Coronary artery (tissue), 2 donors: ENCODE data around the gene HAPLN2.
A peak's percentile ranks its signal among the peaks of the same experiment; 100 is the strongest.
"Not testable (repeated sequence)": the region's sequence is repeated elsewhere in the genome, so short reads cannot be mapped to it uniquely, and the experiment has no call there.

Source experiments
- DNase-seq: peaks from one replicate; pipeline ENCODE4 v3.0.0-alpha.2; 2017; ENCODE audit warnings: low spot score
- H3K27ac ChIP-seq, 2 donors: fragments of 200-600 bp; sonication (generic); one replicate each; pipeline ENCODE4 v1.5.1; 2016 to 2019
- H3K4me3 ChIP-seq: fragments of 200-600 bp; sonication (generic); 2 replicates; pipeline ENCODE4 v1.5.1; 2016; ENCODE audit warnings: mild to moderate bottlenecking, moderate library complexity
- TF ChIP-seq, protein P1 (sequence below): fragments of 200-600 bp; sonication (generic); IDR thresholded peaks from one replicate; pipeline ENCODE4 v1.5.1; 2019; ENCODE audit warnings: antibody characterized with exemption

Gene HAPLN2

DNA sequence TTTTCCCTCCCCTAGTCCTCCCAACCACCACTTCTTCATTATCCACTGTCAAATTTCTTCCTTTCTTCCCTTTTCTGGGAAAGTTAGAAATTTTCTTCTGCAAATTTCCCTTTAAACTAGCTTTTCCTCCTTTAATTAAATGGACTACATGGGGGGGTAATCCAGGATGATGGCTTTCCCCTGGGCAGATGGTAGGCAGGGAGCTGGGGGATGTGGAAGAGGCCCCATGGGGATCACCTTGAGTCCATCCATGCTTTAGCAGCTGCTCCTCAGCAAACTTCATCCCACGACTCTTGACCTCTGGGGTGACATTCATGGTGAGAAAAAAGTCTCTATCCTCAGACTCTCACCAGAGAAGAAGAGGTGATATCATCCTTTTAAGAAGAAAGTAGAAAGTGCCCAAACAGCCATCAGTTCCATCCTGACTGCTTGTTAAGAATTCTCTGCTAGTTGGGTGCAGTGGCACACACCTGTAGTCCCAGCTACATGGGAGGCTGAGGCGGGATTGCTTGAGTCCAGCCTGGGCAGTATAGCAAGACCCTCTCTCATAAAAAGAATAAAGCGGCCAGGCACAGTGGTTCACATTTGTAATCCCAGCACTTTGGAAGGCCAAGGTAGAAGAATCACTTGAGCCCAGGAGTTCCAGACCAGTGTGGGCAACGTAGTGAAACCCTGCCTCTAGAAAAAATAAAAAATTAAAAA, 20.3 kb upstream of the HAPLN2 start:
- no peak for DNase-seq
- no peak overlapping the region for H3K27ac ChIP-seq
- no peak overlapping the region for H3K4me3 ChIP-seq
- TF ChIP-seq, protein P1, sequence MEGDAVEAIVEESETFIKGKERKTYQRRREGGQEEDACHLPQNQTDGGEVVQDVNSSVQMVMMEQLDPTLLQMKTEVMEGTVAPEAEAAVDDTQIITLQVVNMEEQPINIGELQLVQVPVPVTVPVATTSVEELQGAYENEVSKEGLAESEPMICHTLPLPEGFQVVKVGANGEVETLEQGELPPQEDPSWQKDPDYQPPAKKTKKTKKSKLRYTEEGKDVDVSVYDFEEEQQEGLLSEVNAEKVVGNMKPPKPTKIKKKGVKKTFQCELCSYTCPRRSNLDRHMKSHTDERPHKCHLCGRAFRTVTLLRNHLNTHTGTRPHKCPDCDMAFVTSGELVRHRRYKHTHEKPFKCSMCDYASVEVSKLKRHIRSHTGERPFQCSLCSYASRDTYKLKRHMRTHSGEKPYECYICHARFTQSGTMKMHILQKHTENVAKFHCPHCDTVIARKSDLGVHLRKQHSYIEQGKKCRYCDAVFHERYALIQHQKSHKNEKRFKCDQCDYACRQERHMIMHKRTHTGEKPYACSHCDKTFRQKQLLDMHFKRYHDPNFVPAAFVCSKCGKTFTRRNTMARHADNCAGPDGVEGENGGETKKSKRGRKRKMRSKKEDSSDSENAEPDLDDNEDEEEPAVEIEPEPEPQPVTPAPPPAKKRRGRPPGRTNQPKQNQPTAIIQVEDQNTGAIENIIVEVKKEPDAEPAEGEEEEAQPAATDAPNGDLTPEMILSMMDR, result no peak

DNA sequence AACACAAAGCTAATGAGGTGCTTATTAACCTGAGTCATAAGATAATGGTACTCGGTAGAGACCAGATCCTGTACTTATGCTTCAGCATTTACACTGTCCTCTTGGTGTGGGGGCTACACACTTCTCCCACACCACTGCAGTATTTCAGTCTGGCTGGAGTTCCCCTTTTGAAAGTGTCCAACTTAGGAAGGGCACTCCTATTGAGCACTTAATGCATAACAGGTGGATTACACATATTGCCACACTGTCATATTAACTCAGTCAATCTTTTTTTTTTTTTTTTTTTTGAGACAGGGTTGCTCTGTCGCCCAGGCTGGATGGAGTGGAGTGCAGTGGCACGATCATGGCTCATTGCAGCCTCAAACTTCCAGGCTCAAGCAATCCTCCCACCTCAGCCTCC, 19.4 kb upstream of the HAPLN2 start:
- DNase-seq, result no peak
- Histone ChIP-seq H3K4me3 (no peak overlapping the region), H3K27ac (no peak overlapping the region)
- TF ChIP-seq, protein P1, result no peak

DNA sequence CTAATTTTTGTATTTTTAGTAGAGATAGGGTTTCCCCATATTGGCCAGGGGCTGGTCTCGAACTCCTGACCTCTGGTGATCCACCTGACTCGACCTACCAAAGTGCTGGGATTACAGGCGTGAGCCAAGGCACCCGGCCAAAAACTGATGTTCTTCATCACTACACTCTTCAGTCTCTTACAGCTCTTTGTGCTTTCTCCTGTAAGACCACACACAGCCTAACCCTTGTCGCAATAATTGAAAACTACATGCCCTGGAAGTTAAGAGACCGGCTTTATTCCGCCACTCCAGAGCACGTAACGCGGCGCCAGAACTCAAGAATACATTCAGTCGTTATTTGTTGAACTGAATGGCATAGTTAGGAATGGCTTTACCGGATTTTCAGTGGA, 18.5 kb upstream of the HAPLN2 start:
- DNase-seq, result no peak
- Histone ChIP-seq H3K4me3 (peak overlapping the region; percentile 77), H3K27ac (peak overlapping the region in 1 of 2 donors; percentile 75)
- TF ChIP-seq, protein P1, result no peak

DNA sequence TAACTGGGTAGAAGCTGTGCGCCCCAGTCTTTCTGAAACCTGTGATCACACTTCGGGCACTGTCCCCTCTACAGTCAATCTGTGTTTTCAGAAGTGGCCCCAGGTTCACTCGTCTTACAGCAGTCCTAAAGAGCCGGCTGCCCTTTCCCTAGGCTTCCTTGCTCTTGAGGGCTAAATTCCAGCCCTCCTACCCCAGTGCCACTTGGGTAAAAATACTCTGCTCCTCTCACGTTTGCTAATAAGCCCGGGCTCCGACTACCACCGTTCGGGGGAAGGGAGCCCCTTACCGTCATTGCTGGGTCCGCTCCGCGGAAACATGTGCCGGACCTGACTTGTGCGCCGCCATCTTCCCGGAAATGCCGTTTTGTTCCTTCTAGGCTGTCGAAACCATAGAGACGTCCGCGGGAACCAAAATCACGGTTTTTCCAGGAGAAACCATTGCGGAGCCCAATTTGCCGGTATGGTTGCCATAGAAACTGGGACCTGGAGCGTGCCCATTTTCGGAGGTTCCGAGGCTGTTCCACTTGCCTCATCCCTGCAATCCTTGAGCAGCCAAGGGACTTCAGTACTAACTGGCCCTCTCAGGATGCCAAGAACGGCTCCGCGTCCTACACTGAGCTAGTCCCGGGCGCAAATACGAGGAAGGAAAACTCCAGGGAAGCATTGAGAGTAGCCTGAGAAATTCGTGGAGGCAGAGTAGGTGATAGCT, 17.9 kb upstream of the HAPLN2 start, which contains the start of gene GPATCH4:
Gene GPATCH4 (minus strand): TSS at position 358 of the 709 bp plus-strand sequence.
- Histone ChIP-seq H3K27ac (peak within 1 kb of the TSS; percentile 69 to 75), H3K4me3 (peak within 1 kb of the TSS; percentile 77)
- DNase-seq, result peak; percentile 91
- TF ChIP-seq, protein P1, result no peak

DNA sequence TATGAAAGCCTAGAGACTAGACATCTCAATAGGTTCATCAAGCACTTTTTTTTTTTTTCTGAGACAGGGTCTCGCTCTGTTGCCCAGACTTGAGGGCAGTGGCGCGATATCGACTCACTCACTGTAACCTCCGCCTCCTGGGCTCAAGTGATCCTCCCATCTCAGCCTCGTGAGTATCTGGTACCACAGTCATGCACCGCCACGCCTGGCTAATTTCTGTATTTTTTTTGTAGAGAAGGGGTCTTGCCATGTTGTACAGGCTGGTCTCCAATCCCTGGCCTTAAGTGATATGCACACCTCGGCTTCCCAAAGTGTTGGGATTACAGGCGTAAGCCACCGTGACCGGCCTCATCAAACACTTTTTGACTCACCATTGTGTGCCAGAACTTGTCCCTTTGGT, 17.3 kb upstream of the HAPLN2 start:
- H3K4me3 ChIP-seq, result peak overlapping the region; percentile 77
- DNase-seq, result no peak

DNA sequence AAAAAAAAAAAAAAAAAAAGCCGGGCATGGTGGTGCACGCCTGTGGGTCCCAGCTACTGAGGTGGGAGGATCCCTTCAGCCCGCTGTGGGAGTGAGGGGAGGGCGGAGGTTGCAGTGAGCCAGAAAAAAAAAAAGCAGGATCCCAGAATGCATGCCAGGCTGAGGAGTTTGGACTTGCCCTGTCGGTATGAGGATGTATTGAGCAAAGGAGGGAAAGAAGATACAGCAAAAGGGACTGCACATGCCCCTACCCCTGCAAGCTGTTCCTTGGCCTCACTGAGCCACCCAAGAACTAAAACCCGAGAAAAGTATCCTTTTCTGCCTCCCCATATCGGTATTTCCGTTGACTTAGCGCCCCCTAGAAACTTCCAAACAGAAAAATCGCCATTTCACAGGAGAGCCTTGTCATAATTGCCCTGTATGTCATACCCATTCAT, 16.6 kb upstream of the HAPLN2 start:
- Histone ChIP-seq H3K4me3 (no peak overlapping the region), H3K27ac (no peak overlapping the region)
- no peak for DNase-seq
- TF ChIP-seq, protein P1, result no peak

More for the DNA sequence above, 17.3 kb upstream of the HAPLN2 start:
- peak overlapping the region; percentile 69 to 75 for H3K27ac ChIP-seq
- TF ChIP-seq, protein P1, result no peak

DNA sequence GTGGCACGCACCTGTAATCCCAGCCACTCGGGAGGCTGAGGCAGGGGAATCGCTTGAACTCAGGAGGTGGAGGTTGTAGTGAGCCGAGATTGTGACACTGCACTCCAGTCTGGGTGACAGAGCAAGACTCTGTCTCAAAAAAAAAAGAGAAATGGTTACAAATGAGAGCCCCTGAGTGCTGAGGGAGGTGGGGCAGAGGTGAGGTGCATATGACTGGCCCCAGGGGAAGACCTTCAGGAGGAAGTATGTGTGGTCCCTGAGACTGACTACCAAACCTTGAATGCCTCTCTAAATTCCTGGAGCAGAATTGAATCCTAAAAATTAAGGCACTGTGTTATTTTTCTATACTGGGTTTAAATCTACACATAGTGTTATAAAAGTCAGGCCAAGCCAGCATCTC, 11.9 kb upstream of the HAPLN2 start:
- H3K27ac ChIP-seq, DNase-seq, H3K4me3 ChIP-seq: not testable (repeated sequence)
